ENCODE data around the gene CSGALNACT2. TPM values are rescaled to one million over a fixed set of nuclear protein-coding genes. Genes with fewer than 3 reads are reported as not detected.

CSGALNACT2 gene
- total RNA-seq, 2 experiments from 2014 or later, result 38.0 to 39.7 TPM

DNA sequence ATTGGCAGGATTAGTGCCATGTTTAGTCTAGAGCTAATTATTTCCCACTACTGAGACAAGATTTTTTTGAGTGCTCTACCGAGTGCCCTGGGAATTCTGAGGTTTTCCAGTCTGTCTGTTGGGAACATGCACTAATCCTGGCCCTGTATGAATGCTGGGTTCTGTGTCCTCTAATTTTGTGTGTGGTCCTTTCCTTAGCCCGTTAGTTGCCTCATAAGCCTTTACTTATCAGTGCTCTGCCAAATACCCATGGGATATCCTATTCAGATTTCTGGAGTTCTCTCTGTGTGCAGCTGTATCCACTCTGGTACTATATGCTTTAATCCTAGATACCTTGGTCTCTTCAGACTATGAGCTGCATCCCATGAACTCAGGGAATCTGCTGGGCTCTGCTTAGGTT, 13.1 kb downstream of the CSGALNACT2 start:
- H3K36me3 Mint-ChIP-seq, result peaks cover 53% of the 10 kb centered on the region
- H3K4me3 Mint-ChIP-seq, result no peak overlapping the region
- no peaks in the 10 kb centered on the region for H3K27me3 Mint-ChIP-seq
- no peak overlapping the region for H3K27ac Mint-ChIP-seq
- CTCF ChIA-PET, result interaction anchor here (1.0 to 1.1 kb wide), 2 partner anchors 51 to 53 kb away, joined by 3 to 5 read pairs; no protein-coding TSS in a partner anchor
- DNase-seq (no peak), ATAC-seq (no peak)
- peaks cover 8% of the 10 kb centered on the region for H3K9me3 Mint-ChIP-seq (ENCODE audit: low read depth)
- peaks cover 46% of the 10 kb centered on the region for H3K4me1 Mint-ChIP-seq

DNA sequence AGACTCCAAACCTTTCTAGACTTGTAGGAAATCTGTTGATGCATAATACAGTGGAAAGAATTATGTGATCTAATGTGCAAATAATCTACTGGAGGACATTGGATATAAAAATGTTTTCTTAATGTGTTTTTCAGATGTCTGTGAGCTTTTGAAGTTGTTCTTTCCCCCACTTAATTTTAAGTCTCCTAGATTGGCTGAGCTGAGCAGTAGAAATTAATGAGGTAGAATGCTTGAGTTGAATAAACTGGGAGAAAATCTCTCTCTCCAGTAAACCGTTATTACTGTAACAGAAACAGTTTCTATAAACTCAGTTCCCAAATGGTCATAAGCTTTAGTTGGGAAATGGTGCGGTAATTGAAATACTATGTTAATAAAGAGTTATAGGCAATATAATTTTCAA, 15.7 kb downstream of the CSGALNACT2 start:
- Mint-ChIP-seq H3K36me3 (peaks cover 47% of the 10 kb centered on the region), H3K4me1 (peaks cover 44% of the 10 kb centered on the region), H3K27ac (no peak overlapping the region), H3K4me3 (no peak overlapping the region), H3K27me3 (no peaks in the 10 kb centered on the region), H3K9me3 (ENCODE audit: low read depth) (peaks cover under 1% of the 10 kb centered on the region)
- ATAC-seq (no peak), DNase-seq (no peak)
- CTCF ChIA-PET, result interaction anchor here (1.8 kb wide), 1 partner anchor 13 kb away, joined by 6 read pairs; no protein-coding TSS in a partner anchor

DNA sequence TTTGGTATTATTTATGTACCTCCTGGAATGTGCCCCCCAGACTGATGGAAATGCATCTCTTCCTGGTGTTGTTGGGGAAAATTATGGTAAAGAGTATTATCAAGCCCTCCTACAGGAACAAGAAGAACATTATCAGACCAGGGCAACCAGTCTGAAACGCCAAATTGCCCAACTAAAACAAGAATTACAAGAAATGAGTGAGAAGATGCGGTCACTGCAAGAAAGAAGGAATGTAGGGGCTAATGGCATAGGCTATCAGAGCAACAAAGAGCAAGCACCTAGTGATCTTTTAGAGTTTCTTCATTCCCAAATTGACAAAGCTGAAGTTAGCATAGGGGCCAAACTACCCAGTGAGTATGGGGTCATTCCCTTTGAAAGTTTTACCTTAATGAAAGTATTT, 17.0 kb downstream of the CSGALNACT2 start:
- Mint-ChIP-seq H3K9me3 (ENCODE audit: low read depth) (no peaks in the 10 kb centered on the region), H3K36me3 (peaks cover 43% of the 10 kb centered on the region), H3K27me3 (no peaks in the 10 kb centered on the region), H3K27ac (no peak overlapping the region), H3K4me1 (peaks cover 51% of the 10 kb centered on the region), H3K4me3 (no peak overlapping the region)
- no peak for ATAC-seq
- CTCF ChIA-PET, result interaction anchor here (1.0 to 1.8 kb wide), 3 partner anchors 15 to 25 kb away, joined by 3 to 6 read pairs (median 3); no protein-coding TSS in a partner anchor
- DNase-seq, result no peak

DNA sequence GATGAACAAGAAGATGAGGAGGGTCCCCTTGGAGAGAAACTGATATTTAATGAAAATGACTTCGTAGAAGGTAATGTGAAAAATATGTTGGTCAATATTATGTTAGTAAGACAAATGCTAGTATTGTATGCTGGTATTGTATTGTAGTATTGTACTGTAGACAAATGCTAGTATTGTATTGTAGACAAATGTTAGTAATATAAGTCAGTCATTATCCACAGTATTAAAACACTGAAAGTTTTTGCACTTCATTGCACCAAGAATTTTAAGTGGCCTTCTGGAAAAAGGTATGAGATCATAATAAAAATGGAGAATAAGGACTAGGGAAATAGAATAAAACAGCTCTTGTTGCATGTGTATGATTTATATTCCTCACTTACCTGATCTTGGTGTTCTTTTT, 17.5 kb downstream of the CSGALNACT2 start:
- Mint-ChIP-seq H3K36me3 (peaks cover 42% of the 10 kb centered on the region), H3K4me3 (no peak overlapping the region), H3K27ac (no peak overlapping the region), H3K27me3 (no peaks in the 10 kb centered on the region), H3K4me1 (peaks cover 52% of the 10 kb centered on the region), H3K9me3 (ENCODE audit: low read depth) (no peaks in the 10 kb centered on the region)
- no peak for ATAC-seq
- CTCF ChIA-PET, result interaction anchor here (1.2 to 1.9 kb wide), 2 partner anchors 14 kb away, joined by 3 to 7 read pairs; no protein-coding TSS in a partner anchor
- no peak for DNase-seq

DNA sequence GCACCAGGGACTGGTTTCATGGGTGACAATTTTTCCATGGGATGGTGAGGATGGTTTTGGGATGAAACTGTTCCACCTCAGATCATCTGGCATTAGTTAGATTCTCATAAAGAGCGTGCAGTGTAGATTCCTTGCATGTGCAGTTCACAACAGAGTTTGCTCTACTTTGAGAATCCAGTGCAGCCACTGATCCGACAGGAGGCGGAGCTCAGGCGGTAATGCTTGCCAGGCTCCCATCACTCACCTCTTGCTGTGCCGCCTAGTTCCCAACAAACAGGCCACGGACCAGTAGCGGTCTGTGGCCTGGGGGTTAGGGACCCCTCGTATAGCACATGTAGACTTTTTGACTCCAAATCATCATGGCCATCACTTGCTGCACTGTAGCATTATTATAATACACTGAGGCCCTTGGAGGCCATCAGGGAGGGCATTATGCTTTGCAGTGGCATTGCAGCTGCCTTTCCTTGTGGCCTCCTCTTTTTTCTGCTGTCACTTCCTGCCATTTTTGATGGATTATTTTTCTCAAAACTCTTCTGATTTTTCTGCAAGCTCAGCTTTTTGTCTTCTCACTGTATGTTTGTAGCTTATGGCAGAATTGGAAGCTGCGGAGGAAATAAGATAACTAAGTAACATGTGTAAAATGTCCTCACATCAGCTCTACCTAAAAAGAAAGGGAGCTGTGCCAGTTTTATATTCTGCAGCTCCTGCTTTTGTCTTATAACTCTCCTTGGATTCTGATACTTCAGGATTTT, 18.5 kb downstream of the CSGALNACT2 start:
- CTCF ChIA-PET, result interaction anchor here (0.6 to 1.9 kb wide), 5 partner anchors 13 to 48 kb away, joined by 3 to 7 read pairs (median 3); no protein-coding TSS in a partner anchor

DNA sequence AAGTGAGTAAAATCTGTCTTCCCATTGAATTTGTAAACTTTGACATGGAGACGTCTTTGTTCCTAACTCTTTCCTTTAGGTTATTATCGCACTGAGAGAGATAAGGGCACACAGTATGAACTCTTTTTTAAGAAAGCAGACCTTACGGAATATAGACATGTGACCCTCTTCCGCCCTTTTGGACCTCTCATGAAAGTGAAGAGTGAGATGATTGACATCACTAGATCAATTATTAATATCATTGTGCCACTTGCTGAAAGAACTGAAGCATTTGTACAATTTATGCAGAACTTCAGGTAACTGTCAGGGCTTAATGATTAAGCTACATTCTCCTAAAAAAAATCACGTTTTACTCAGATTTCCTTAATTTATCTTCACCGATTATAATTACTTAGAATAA, 20.4 kb downstream of the CSGALNACT2 start:
- Mint-ChIP-seq H3K9me3 (ENCODE audit: low read depth) (no peaks in the 10 kb centered on the region), H3K27me3 (no peaks in the 10 kb centered on the region), H3K27ac (no peak overlapping the region), H3K4me3 (no peak overlapping the region), H3K4me1 (peaks cover 66% of the 10 kb centered on the region), H3K36me3 (peaks cover 53% of the 10 kb centered on the region)
- DNase-seq, result no peak
- CTCF ChIA-PET, result no interaction called here
- no peak for ATAC-seq

More for the DNA sequence above, 18.5 kb downstream of the CSGALNACT2 start:
- Mint-ChIP-seq H3K9me3 (ENCODE audit: low read depth) (no peaks in the 10 kb centered on the region), H3K4me1 (peaks cover 54% of the 10 kb centered on the region), H3K27ac (peak overlapping the region; percentile 3), H3K36me3 (peaks cover 45% of the 10 kb centered on the region), H3K4me3 (no peak overlapping the region), H3K27me3 (no peaks in the 10 kb centered on the region)
- DNase-seq (no peak), ATAC-seq (no peak)

DNA sequence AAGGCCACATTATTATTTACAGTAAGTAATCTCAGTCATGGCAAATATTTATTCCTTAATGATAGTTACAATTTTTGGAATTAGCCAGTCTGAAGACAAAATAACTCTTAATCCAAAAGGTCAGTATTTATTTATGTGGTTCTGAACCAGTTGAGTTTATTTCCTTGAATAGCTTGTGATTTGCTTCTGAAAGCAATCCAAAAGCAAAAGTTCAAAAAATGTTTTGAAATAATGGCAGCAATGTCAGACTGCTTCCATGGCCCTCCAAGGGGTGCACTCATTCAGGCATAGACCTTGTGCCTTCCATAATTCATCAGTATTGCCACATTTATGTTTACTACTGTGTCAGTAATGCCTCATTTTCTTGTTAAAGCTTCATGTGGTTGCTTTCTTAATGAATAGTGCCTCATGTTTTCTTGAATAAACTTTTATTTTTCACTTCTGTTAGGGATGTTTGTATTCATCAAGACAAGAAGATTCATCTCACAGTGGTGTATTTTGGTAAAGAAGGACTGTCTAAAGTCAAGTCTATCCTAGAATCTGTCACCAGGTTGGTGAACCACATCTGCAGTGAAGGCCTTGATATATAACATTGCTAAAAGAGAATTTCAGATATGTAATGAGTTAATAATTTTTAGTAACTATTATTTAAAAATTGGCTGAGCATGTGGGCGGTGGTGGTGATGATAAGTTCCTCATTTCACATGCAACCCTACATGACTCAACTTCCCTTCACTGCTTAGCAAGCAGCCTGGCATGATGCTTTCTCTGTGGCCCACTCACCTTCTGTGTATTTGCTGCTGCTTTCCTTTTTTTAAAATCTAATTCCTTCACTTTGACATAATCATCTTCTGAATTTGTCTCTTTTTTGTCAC, 22.0 kb downstream of the CSGALNACT2 start:
- CTCF ChIA-PET, result interaction anchor here (0.6 kb wide), 1 partner anchor 39 kb away, joined by 3 read pairs; no protein-coding TSS in a partner anchor
- Mint-ChIP-seq H3K9me3 (ENCODE audit: low read depth) (no peaks in the 10 kb centered on the region), H3K4me1 (peaks cover 66% of the 10 kb centered on the region), H3K27ac (peak overlapping the region; percentile 69), H3K36me3 (peaks cover 58% of the 10 kb centered on the region), H3K27me3 (no peaks in the 10 kb centered on the region), H3K4me3 (no peak overlapping the region)
- peak; percentile 66 for ATAC-seq
- no peak for DNase-seq

DNA sequence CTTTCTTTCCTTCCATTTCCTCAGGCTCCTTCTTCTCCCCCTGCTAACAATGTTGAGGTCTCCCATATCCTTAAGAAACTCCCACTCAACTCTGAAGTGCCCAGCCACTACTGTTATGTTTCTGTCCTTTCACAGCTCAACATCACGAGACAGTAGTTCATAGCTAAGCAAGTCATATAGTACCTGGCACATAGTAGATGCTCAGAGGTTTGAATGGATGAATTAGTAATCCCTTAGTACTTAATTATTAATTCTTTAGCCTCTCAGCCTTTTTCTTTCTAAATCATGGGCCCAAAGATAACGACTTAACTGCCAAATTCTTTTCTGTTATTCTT, 22.6 kb downstream of the CSGALNACT2 start:
- Mint-ChIP-seq H3K4me1 (peaks cover 63% of the 10 kb centered on the region), H3K4me3 (no peak overlapping the region)
- CTCF ChIA-PET, result no interaction called here

DNA sequence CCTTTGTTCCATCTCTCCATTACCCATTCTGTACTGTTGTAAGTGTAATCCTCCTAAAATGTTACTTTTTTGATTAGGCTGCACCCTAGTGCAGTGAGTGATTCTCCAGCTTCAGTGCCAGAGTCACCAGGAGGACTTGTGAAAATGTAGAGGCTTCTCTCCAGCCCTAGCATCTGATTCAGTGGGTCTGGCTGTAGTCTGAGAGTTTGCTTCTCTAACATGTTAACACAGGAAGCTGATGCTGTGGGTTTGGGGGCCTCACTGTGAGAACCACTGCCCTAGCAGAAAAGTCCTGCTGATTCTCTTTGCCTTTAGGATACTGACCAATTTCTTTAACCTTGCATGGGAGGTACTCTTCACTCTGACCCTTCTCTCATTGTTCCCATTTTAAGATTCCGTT, 24.4 kb downstream of the CSGALNACT2 start:
- peak; percentile 49 for DNase-seq
- no peaks in the 10 kb centered on the region for H3K27me3 Mint-ChIP-seq
- H3K27ac Mint-ChIP-seq, result peak overlapping the region; percentile 22
- no peaks in the 10 kb centered on the region for H3K9me3 Mint-ChIP-seq (ENCODE audit: low read depth)
- no peak overlapping the region for H3K4me3 Mint-ChIP-seq
- peaks cover 59% of the 10 kb centered on the region for H3K4me1 Mint-ChIP-seq
- H3K36me3 Mint-ChIP-seq, result peaks cover 46% of the 10 kb centered on the region
- CTCF ChIA-PET, result interaction anchor here (1.2 kb wide), 1 partner anchor 42 kb away, joined by 5 read pairs; no protein-coding TSS in a partner anchor
- peak; percentile 40 for ATAC-seq

More for the DNA sequence above, 22.6 kb downstream of the CSGALNACT2 start:
- Mint-ChIP-seq H3K9me3 (ENCODE audit: low read depth) (no peaks in the 10 kb centered on the region), H3K36me3 (peaks cover 54% of the 10 kb centered on the region), H3K27ac (peak overlapping the region; percentile 69), H3K27me3 (no peaks in the 10 kb centered on the region)
- peak; percentile 41 for ATAC-seq
- no peak for DNase-seq

DNA sequence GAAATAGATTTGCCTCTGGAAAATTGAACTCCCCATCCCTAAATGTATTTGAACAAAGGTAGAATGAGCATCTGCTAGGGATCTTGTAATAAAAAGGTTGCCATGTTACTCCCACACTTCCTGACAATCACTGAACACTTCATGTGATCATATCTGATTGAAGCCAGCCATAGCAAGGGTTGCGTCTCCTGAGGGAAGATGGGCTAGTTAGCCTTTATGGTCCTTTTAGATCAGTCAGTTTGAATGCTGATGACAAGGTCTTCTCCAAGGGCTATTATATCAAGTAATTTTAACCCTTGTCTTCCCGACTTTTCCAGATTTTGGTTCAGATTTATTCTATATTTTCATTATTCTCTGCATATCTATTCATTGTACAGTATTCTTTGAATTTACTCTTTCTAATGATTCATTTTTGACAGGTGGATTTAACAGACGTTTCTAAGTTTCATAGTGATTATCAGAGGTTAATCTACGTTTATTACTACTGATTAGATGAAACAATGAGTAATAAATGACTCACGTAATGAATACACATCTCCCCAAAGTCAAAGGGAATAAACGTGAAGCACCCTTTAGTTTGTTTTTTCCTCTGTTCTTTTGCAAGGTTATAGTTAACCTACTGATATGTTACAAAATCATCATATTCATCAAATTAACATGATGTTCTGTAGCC, 28.1 kb downstream of the CSGALNACT2 start:
- ATAC-seq (no peak), DNase-seq (no peak)
- peaks cover 52% of the 10 kb centered on the region for H3K36me3 Mint-ChIP-seq
- CTCF ChIA-PET, result interaction anchor here (1.2 kb wide), 1 partner anchor 36 kb away, joined by 3 read pairs; no protein-coding TSS in a partner anchor
- peaks cover 41% of the 10 kb centered on the region for H3K4me1 Mint-ChIP-seq
- H3K27ac Mint-ChIP-seq, result no peak overlapping the region
- no peak overlapping the region for H3K4me3 Mint-ChIP-seq
- H3K9me3 Mint-ChIP-seq (ENCODE audit: low read depth), result no peaks in the 10 kb centered on the region
- H3K27me3 Mint-ChIP-seq, result no peaks in the 10 kb centered on the region

DNA sequence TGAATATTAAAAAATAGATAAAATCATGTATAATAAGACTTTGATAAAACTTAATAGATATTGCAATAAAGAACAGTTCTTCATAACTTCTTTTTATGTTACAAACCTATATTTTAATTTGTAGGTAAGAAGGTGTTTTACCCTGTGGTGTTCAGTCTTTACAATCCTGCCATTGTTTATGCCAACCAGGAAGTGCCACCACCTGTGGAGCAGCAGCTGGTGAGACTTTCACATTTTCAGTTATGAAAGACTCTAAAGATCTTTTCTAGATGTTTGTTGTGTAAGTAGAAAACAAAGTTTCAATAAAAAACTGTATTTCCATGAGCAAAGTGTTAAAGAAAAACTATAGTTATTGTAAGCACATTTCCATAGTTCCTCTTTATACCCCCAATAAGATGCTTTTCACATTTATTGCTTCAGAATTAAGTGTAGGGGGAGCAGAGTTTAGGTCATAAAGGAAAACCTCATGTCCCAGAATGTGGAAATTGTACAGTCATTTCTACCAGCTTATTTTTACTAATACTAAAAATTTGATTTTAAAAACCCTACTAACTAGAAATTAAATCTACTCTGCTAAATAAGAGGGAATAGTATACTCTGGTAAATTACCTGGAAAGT, 28.7 kb downstream of the CSGALNACT2 start:
- peaks cover 51% of the 10 kb centered on the region for H3K36me3 Mint-ChIP-seq
- H3K27ac Mint-ChIP-seq, result no peak overlapping the region
- H3K27me3 Mint-ChIP-seq, result no peaks in the 10 kb centered on the region
- H3K4me3 Mint-ChIP-seq, result no peak overlapping the region
- CTCF ChIA-PET, result interaction anchor here (1.2 kb wide), 1 partner anchor 35 kb away, joined by 3 read pairs; no protein-coding TSS in a partner anchor
- no peak for ATAC-seq
- H3K4me1 Mint-ChIP-seq, result peaks cover 41% of the 10 kb centered on the region
- no peaks in the 10 kb centered on the region for H3K9me3 Mint-ChIP-seq (ENCODE audit: low read depth)
- DNase-seq, result no peak

DNA sequence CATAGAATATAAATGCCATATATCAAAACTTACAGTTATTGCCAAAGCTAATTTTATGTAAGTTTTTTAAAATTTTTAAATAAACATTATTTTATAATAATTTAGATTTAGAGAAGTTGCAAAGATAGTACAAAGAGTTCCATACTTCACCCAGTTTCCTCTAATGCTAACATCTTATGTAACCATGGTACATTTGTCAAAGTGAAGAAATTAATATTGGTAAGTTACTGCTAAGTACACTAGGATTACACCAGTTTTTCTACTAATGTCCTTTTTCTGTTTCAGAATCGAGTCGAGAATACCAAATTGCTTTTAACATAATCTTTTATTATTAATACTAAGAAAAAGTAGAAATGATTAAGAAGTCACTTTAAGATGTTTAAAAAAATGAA, 29.2 kb downstream of the CSGALNACT2 start:
- DNase-seq, result no peak
- Mint-ChIP-seq H3K27me3 (no peaks in the 10 kb centered on the region), H3K9me3 (ENCODE audit: low read depth) (no peaks in the 10 kb centered on the region), H3K4me3 (no peak overlapping the region), H3K36me3 (peaks cover 53% of the 10 kb centered on the region), H3K4me1 (peaks cover 41% of the 10 kb centered on the region), H3K27ac (no peak overlapping the region)
- CTCF ChIA-PET, result interaction anchor here (1.2 kb wide), 1 partner anchor 35 kb away, joined by 3 read pairs; no protein-coding TSS in a partner anchor
- ATAC-seq, result no peak

Measured in activated CD8-positive, alpha-beta memory T cell treated with anti-CD3 and anti-CD28 coated beads, Interleukin-2, amount 10 ng/mL, durations not matched to agents 7 days and 5 days (primary cell).